ENCODE data around the gene PIGU. TPM values are rescaled to one million over a fixed set of nuclear protein-coding genes. Genes with fewer than 3 reads are reported as not detected.

Gene PIGU
- total RNA-seq, 1 experiment from 2014 or later, result 25.0 TPM

DNA sequence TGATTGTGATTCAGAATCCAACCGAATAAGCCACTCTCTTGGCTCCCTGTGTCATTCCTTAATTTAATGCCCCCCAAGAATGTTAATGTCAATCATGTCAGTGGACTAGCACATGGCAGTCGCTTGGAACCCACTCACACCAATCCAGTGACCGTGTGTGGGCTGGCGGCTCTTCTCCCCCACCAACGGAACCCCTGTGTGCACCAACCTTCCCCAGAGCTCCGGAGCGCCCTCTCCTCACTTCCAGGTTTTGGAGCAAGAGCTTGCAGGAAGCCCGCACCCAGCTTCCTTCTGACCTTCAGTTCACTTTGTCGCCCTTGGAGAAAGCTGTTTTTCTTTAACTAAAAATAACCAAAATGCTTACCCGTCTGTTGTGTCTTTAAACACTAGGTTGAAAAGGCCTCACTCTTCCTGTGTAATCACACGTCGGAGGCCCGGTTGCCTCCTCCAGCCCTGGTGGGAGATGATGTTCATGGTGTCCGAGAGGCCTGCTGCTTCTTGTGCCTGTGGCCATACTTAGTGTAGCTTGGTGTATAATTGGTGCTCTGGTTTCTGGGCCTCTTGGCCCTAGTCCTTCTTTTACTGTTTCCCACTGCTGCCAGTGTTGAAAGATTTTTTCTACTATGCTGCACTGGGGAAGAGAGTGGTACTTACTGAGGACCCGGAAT is 136.2 kb downstream of the PIGU start:
- BruUV-seq (replicated peaks), result no TSS peak
- Histone ChIP-seq H3K4me1 (replicated peaks; ENCODE audit: insufficient read depth) (no peaks in the 10 kb centered on the region), H3K27me3 (ENCODE audit: insufficient read depth, low read depth) (no peaks in the 10 kb centered on the region), H3K9me3 (ENCODE audit: insufficient read depth, low read depth) (no peaks in the 10 kb centered on the region), H4K20me1 (ENCODE audit: insufficient read depth) (no peaks in the 10 kb centered on the region), H3K36me3 (ENCODE audit: low read depth) (peaks cover 9% of the 10 kb centered on the region; the same call in 1 of the 2 replicates), H2AFZ (no peak overlapping the region), H3K27ac (no peak overlapping the region), H3K4me3 (no peak overlapping the region), H3K79me2 (ENCODE audit: low read depth) (no peaks in the 10 kb centered on the region), H3F3A (ENCODE audit: insufficient read depth, low read depth) (peaks cover 4% of the 10 kb centered on the region; the same call in 1 of the 2 replicates), H3K4me2 (no peak overlapping the region), H3K9me2 (ENCODE audit: insufficient read depth) (no peaks in the 10 kb centered on the region)
- intact Hi-C loops (cut with micrococcal nuclease; ENCODE audit: unreplicated experiment), result no loop called here
- CTCF ChIA-PET, result no interaction called here
- TF ChIP-seq, protein P1, sequence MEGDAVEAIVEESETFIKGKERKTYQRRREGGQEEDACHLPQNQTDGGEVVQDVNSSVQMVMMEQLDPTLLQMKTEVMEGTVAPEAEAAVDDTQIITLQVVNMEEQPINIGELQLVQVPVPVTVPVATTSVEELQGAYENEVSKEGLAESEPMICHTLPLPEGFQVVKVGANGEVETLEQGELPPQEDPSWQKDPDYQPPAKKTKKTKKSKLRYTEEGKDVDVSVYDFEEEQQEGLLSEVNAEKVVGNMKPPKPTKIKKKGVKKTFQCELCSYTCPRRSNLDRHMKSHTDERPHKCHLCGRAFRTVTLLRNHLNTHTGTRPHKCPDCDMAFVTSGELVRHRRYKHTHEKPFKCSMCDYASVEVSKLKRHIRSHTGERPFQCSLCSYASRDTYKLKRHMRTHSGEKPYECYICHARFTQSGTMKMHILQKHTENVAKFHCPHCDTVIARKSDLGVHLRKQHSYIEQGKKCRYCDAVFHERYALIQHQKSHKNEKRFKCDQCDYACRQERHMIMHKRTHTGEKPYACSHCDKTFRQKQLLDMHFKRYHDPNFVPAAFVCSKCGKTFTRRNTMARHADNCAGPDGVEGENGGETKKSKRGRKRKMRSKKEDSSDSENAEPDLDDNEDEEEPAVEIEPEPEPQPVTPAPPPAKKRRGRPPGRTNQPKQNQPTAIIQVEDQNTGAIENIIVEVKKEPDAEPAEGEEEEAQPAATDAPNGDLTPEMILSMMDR (conservative IDR thresholded peaks at IDR 0.05), result no peak
- no peak for TF ChIP-seq EZH2 (IDR thresholded peaks at IDR 0.05; ENCODE audit: low read depth)
- no peak for DNase-seq
- POLR2A ChIA-PET (ENCODE audit: unreplicated experiment), result no interaction called here

DNA sequence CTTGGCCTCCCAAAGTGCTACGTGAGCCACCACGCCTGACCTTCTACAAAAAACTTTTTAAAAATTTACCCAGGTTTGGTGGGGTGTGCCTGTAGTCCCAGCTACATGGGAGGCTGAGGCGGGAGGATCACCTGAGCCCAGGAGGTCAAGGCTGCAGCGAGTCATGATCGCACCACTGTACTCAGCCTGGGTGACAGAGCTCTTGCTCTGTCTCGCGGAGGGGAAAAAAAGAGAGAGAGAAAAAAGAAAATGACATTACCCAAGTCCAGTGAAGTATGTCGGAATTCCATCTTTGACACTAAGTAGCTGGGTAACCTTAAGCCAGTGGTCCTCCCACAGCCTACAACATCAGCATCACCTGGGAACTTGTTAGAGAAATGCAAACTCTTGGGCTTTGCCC is 137.1 kb downstream of the PIGU start:
- Histone ChIP-seq H3K4me1 (replicated peaks; ENCODE audit: insufficient read depth) (no peaks in the 10 kb centered on the region), H3K27me3 (ENCODE audit: insufficient read depth, low read depth) (no peaks in the 10 kb centered on the region), H3K9me2 (ENCODE audit: insufficient read depth) (no peaks in the 10 kb centered on the region), H4K20me1 (ENCODE audit: insufficient read depth) (no peaks in the 10 kb centered on the region), H3K27ac (no peak overlapping the region), H3K4me3 (no peak overlapping the region), H3K36me3 (ENCODE audit: low read depth) (peaks cover 14% of the 10 kb centered on the region; the same call in 1 of the 2 replicates), H3F3A (ENCODE audit: insufficient read depth, low read depth) (peaks cover 4% of the 10 kb centered on the region; the same call in 1 of the 2 replicates), H3K4me2 (no peak overlapping the region), H3K79me2 (ENCODE audit: low read depth) (no peaks in the 10 kb centered on the region), H2AFZ (no peak overlapping the region), H3K9me3 (ENCODE audit: insufficient read depth, low read depth) (no peaks in the 10 kb centered on the region)
- TF ChIP-seq, protein P1 (conservative IDR thresholded peaks at IDR 0.05), result no peak
- no peak for TF ChIP-seq EZH2 (IDR thresholded peaks at IDR 0.05; ENCODE audit: low read depth)
- ChIA-PET POLR2A (ENCODE audit: unreplicated experiment) (interaction anchor here (0.6 kb wide), 1 partner anchor 933 kb away, joined by 4 read pairs; no protein-coding TSS in a partner anchor), CTCF (no interaction called here)
- no TSS peak for BruUV-seq (replicated peaks)
- intact Hi-C loops (cut with micrococcal nuclease; ENCODE audit: unreplicated experiment), result no loop called here
- DNase-seq, result no peak

DNA sequence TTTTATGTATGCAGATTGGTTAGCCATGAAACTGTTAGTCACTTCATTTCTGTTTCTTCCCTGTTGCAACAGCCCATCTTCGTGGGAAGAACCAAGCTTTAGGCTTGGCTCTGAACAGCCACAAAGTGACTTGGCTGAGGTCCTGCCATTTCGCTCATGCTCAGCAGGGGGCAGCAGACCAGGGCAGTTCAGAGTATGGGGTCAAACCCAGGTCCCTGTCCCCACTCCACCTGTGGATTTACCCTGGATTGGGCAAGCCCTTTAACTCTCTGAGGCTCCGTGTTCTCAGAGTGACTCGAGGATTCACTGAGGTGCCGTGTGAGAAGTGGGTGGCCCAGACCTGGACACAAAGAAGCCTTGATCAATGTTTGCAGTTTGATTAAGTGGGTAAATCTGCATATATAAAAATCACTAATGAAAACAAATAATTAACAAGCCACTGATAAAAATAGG is 138.2 kb downstream of the PIGU start:
- H4K20me1 ChIP-seq (ENCODE audit: insufficient read depth), result no peaks in the 10 kb centered on the region
- intact Hi-C loops (cut with micrococcal nuclease; ENCODE audit: unreplicated experiment), result no loop called here
- CTCF ChIA-PET, result interaction anchor here (0.6 kb wide), 1 partner anchor 281 kb away, joined by 3 read pairs; no protein-coding TSS in a partner anchor
- no peak for TF ChIP-seq EZH2 (IDR thresholded peaks at IDR 0.05; ENCODE audit: low read depth)
- TF ChIP-seq, protein P1 (conservative IDR thresholded peaks at IDR 0.05), result peak; percentile 86
- no peaks in the 10 kb centered on the region for H3K9me2 ChIP-seq (ENCODE audit: insufficient read depth)
- H3K4me3 ChIP-seq, result no peak overlapping the region
- peaks cover 4% of the 10 kb centered on the region; the same call in 1 of the 2 replicates for H3F3A ChIP-seq (ENCODE audit: insufficient read depth, low read depth)
- no peak overlapping the region for H3K4me2 ChIP-seq
- H2AFZ ChIP-seq, result no peak overlapping the region
- POLR2A ChIA-PET (ENCODE audit: unreplicated experiment), result no interaction called here
- no peaks in the 10 kb centered on the region for H3K27me3 ChIP-seq (ENCODE audit: insufficient read depth, low read depth)
- H3K79me2 ChIP-seq (ENCODE audit: low read depth), result no peaks in the 10 kb centered on the region
- BruUV-seq (replicated peaks), result no TSS peak
- peak in 1 of 2 experiments; percentile 41 for DNase-seq
- H3K36me3 ChIP-seq (ENCODE audit: low read depth), result peaks cover 18% of the 10 kb centered on the region
- no peaks in the 10 kb centered on the region for H3K4me1 ChIP-seq (replicated peaks; ENCODE audit: insufficient read depth)
- peak overlapping the region; percentile 37; the same call in 1 of the 2 replicates for H3K27ac ChIP-seq
- no peaks in the 10 kb centered on the region for H3K9me3 ChIP-seq (ENCODE audit: insufficient read depth, low read depth)
